GM12874 (cell line): ENCODE results near the gene DSC2.

Experiments used
- TF ChIP-seq, protein P1 (sequence below): IDR thresholded peaks from 2 replicates; pipeline ENCODE4 v1.5.1; 2011; ENCODE audit warnings: low read depth, mild to moderate bottlenecking, control low read depth, low read length, moderate library complexity; ENCODE audit not compliant: insufficient read depth

The DSC2 gene

GRCh38 chr18:31066266-31066665, 36.0 kb downstream of the DSC2 start:
- TF ChIP-seq, protein P1, sequence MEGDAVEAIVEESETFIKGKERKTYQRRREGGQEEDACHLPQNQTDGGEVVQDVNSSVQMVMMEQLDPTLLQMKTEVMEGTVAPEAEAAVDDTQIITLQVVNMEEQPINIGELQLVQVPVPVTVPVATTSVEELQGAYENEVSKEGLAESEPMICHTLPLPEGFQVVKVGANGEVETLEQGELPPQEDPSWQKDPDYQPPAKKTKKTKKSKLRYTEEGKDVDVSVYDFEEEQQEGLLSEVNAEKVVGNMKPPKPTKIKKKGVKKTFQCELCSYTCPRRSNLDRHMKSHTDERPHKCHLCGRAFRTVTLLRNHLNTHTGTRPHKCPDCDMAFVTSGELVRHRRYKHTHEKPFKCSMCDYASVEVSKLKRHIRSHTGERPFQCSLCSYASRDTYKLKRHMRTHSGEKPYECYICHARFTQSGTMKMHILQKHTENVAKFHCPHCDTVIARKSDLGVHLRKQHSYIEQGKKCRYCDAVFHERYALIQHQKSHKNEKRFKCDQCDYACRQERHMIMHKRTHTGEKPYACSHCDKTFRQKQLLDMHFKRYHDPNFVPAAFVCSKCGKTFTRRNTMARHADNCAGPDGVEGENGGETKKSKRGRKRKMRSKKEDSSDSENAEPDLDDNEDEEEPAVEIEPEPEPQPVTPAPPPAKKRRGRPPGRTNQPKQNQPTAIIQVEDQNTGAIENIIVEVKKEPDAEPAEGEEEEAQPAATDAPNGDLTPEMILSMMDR: no peak

DNA sequence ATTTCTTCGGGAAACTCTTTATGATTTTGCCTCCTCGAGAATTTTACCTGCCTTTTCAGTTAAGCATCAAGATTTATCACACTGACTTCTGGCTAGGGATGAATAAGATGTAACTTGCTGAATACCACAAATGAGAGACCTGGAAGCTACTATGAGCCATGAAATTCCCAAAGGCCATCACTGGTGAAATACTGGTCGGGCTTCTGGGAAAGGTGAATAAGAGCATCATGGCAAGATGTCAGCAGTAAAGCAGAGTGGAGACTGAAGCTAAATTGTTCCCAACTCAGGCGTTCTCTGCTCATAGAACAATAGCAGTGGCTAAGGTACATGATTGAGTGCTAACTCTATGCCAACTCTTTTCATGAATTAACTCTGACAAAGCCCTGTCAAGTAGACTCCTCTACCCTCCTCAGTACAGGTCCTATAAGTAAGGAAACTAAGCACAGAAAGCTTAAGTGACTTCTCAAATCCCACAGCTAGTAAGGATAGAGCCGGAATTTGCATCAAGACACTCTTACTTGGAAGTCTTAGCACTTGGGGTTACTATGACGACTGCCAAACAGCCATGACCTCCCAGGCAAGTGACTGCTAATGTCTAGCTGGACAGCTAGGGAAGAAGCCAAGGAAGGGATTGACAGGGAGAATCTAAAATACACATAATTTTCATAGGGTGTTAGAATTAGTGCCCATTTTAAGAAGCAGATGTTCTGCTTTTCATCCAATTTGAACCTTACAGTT, 37.0 kb downstream of the DSC2 start:
- TF ChIP-seq, protein P1: no peak

DNA sequence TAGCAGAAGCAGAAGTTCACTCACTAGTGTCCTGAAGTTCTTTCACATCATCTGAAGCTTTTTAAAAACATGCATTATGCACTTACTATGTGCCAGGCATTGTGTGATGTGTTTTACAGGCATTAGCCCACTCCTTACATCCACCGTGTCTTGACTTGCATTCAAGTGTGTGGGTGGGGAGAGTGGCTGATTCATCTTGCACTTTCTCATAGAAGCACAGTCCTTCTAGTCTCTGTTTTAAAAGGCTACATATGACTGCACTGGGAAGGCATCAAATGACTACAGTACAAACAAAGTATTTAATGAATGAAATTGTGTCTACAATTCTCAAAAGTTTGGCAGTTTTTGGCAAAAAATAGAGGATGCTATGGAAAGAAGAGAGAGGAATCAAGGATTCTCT, 38.1 kb downstream of the DSC2 start:
- TF ChIP-seq, protein P1: no peak

DNA sequence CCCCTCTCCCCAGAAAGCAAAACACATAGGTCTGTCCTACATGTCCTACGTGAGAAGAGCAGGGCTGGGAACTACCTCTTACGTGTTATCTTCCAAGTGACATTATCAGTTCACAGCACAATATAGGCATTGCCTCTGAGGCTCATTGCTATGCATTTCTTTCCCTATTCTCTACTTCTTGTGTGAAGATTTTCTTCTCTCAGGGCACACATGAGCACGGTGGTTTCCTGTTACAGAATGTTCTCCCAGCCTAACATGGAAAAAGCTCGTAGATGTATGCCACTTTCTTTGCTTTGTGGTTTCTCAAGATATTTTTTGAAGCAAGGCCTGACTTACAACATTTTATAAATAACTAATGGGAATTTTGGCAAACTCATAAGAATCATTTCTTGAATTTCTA, 40.3 kb downstream of the DSC2 start:
- TF ChIP-seq, protein P1: no peak

DNA sequence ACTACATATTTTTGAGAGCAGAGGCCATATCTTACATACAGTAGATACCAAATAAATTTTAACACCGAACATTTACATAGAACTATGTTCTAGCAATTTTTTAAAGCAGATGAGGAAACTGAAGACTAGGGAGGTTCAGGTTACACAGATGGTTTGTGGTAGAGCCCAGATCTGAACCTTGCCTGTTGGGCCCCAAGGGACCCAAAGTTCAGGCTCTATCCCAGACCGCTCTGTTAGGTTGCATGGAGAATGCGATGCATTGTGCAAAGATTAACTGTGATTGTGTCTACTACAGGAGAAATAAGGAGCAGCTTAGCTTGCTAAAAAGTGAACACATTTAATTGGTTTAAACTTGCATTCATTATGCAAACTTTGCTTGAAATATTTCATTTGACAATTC, 43.3 kb downstream of the DSC2 start:
- TF ChIP-seq, protein P1: no peak

- TF ChIP-seq, protein P1: no peak
These were observed 44.3 kb downstream of the DSC2 start for GRCh38 chr18:31057917-31058316.

DNA sequence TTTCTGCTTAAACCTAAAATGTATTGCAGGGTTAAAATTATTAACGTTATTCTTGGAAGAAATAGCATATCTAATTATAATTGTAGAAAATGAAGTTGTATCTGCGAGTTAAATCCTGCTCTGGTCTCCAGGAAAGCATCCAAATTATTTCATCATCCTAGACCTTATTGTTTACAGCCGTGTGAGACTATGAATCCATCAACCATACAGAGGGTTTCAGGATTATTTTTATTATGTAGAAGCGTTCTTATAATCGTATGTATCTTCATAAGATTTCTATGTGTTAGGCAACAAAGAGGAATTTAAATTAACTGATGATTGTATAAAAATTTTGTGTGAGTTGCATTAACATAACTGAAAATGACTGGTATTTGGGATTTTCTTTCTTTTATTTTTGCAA, 45.2 kb downstream of the DSC2 start:
- TF ChIP-seq, protein P1: no peak
